ENCODE data around the gene TLE1.

Gene TLE1

GRCh38 chr9:81684635-81685034, 4.7 kb downstream of the TLE1 start:
- no peak for TF ChIP-seq CTCF (conservative IDR thresholded peaks at IDR 0.05; ENCODE audit: low read depth, low read length)
- DNase-seq (ENCODE audit: low read depth): no peak

DNA sequence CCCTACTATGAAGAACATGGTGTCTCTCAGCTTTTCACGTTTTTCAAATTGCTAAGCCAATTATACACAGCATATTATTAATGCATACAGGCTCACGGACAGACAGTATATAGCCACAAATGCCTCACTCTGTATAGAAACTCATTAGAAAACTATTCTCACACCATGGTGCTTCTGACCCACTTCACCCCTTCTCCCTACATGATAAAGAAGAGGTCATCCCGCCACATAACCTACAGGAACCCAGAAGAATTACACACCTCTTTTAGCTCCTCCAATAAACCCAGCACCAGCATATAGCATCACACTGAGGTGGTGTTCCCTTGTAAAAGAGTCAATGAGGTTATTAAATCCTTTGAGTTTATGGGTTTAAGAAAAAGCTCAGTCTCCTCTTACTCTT, 5.6 kb downstream of the TLE1 start:
- no peak overlapping the region for H3K4me3 ChIP-seq (ENCODE audit: low read depth, low read length)
- DNase-seq (ENCODE audit: low read depth): no peak
- no peak for TF ChIP-seq CTCF (conservative IDR thresholded peaks at IDR 0.05; ENCODE audit: low read depth, low read length)

More at GRCh38 chr9:81684635-81685034, 4.7 kb downstream of the TLE1 start:
- no peak overlapping the region for H3K4me3 ChIP-seq (ENCODE audit: low read depth, low read length)

DNA sequence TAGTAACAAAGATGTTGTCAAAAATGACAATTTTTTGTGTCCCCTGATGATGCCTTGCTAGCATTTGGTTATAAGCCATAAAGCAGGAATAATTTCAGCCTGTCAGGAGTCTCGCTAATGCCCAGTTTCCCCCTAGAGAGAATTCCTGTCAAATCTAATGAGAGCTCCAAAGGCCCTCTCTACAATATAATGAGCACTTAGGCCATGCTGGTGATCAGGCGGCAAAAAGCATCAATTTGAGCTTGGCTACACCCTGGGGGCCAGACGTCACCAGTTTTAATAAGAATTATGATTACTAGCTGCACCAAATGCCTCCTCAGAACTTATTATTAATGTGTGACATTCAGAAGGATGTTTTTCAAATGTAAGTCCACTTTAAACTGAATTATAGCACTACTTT, 6.1 kb downstream of the TLE1 start:
- H3K4me3 ChIP-seq (ENCODE audit: low read depth, low read length): no peak overlapping the region
- no peak for DNase-seq (ENCODE audit: low read depth)
- no peak for TF ChIP-seq CTCF (conservative IDR thresholded peaks at IDR 0.05; ENCODE audit: low read depth, low read length)

DNA sequence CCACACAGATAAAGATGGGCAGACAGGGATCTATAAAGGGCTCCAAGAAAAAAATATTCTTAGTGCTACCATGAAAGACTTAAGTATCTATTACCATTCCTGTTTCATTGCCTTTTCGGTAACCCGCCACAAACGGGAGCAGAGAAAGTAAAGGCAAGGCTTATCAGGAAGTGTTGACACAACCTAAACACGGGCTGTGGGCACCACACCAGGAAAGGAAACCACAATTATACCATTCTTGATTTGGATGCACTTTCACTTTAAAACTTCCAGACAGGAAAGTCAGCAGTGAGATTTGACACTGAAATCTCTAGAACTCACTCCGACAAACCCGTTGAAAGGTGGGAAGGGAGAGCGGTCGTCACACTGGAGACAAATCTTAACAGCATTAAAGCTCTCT, 6.5 kb downstream of the TLE1 start:
- peak overlapping the region; percentile 38 for H3K4me3 ChIP-seq (ENCODE audit: low read depth, low read length)
- TF ChIP-seq CTCF (conservative IDR thresholded peaks at IDR 0.05; ENCODE audit: low read depth, low read length): no peak

DNA sequence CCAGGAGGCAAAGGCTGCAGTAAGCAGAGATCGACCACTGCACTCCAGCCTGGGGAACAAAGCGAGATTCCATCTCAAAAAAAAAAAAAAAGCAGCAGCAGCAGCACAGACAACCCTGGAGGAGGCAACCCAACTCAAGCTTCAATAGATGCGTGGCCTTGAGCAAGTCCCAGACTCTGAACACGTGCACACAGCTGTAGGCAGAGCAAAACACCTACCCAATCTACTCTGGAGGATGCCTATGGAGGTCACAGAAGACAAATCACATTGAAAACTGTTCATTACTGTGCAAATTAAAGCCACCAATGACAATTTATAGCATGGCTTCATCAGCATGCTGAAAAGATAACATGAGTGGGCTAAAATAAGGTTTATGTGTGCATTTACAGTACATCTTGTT, 7.2 kb downstream of the TLE1 start:
- no peak for TF ChIP-seq CTCF (conservative IDR thresholded peaks at IDR 0.05; ENCODE audit: low read depth, low read length)
- H3K4me3 ChIP-seq (ENCODE audit: low read depth, low read length): no peak overlapping the region
- DNase-seq (ENCODE audit: low read depth): no peak

More for the DNA sequence above, 6.5 kb downstream of the TLE1 start:
- DNase-seq (ENCODE audit: low read depth): peak; percentile 48

DNA sequence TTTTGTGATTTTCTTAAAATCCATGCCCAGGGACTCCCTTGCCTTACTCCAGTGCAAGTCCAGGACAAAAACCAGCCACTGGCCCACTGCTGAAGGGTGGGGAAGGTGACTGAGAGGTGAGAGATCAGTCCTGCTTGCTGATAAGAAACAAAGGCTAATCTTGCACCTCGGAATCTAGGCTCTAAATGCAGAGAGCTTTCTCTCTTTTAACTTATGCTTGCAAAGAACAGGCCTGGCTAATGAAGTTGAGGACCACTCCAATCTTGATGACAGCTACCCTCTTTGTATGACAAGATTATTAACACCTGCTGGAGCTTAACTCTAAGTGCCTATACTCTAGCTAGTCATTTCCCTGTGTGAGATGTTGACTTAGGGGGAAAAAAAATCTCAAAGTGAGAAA, 8.8 kb downstream of the TLE1 start:
- no peak for TF ChIP-seq CTCF (conservative IDR thresholded peaks at IDR 0.05; ENCODE audit: low read depth, low read length)
- DNase-seq (ENCODE audit: low read depth): no peak
- H3K4me3 ChIP-seq (ENCODE audit: low read depth, low read length): no peak overlapping the region

GRCh38 chr9:81680006-81680405, 9.3 kb downstream of the TLE1 start:
- H3K4me3 ChIP-seq (ENCODE audit: low read depth, low read length): no peak overlapping the region
- DNase-seq (ENCODE audit: low read depth): no peak
- no peak for TF ChIP-seq CTCF (conservative IDR thresholded peaks at IDR 0.05; ENCODE audit: low read depth, low read length)
